Fibroblast of skin of right quadriceps (primary cell): ENCODE measurements around the gene RBM42.

Source experiments
- DNase-seq: peaks from one replicate; pipeline ENCODE4 v3.0.0-alpha.2; 2013

Gene RBM42

DNA sequence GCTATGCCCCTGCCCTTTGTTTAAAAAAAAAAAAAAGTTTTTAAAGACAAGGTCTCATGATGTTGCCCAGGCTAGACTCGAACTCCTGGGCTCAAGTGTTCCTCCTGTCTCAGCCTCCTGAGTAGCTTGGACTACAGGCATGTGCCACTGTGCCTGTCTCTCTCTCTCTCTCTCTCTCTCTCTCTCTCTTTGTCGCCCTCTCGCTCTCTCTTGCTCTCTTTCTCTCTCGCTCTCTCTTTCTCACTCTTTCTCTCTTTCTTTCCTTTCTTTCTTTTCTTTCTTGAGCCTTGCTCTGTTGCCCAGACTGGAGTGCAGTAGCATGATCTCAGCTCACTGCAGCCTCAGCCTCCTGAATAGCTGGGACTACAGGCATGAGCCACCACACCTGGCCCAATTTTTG lies 26.8 kb downstream of the RBM42 start:
- DNase-seq = no peak

GRCh38 chr19:35656700-35657099 lies 27.9 kb downstream of the RBM42 start:
- no peak for DNase-seq

DNA sequence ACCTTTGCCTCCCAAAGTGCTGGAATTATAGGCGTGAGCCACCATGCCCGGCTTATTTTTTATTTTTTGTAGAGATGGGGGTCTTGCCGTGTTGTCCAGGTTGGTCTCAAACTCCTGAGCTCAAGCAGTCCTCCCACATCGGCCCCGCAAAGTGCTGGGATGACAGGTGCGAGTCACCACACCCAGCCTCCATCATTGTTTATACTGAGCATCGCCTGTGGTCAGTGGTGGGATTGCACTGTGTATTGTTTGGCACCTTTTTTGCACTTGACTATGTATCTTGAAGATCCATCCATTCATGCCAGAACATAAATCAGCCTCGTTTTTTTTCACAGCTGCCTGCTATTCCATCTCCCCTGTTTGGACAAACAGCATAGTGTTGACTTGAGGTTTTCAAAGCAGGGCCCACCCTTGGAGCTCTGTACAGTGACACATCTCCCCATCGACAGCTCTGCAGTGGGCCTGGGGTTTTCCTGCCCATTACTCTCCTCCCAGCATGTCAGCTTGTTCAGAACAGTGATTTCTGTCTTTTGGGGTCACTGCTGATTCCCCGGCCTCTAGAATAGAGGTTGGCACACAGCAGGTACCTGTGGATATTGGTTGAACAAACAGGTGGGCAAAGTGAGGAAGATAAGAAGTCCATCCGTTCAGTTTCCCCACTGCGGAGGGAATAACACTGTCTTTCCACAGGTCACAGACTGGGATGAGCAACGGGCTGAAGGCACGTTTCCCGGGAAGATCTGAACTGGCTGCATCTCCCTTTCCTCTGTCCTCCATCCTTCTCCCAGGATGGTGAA lies 29.3 kb downstream of the RBM42 start:
- no peak for DNase-seq

- no peak for DNase-seq
These were observed 33.1 kb downstream of the RBM42 start for GRCh38 chr19:35661995-35662340.

GRCh38 chr19:35663981-35664380 lies 35.1 kb downstream of the RBM42 start:
- DNase-seq = no peak

GRCh38 chr19:35665157-35665556 lies 36.3 kb downstream of the RBM42 start:
- no peak for DNase-seq

DNA sequence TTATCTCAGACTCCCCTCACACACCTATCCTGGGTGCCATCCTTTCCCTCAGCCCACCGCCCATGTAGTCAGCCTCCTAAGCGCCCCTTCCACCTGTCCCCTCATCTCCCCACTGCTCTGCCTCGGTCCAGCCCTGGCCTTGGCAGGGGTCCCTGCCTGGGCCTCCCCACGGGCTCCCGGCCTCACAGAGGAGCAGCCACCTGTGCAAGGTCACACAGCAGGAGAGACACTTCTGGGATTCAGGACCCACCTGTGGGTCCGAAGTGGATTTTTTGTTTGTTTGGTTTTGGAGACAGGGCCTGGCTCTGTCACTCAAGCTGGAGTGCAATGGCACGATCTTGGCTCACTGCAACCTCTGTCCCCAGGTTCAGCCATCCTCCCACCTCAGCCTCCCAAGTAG lies 36.8 kb downstream of the RBM42 start:
- no peak for DNase-seq

DNA sequence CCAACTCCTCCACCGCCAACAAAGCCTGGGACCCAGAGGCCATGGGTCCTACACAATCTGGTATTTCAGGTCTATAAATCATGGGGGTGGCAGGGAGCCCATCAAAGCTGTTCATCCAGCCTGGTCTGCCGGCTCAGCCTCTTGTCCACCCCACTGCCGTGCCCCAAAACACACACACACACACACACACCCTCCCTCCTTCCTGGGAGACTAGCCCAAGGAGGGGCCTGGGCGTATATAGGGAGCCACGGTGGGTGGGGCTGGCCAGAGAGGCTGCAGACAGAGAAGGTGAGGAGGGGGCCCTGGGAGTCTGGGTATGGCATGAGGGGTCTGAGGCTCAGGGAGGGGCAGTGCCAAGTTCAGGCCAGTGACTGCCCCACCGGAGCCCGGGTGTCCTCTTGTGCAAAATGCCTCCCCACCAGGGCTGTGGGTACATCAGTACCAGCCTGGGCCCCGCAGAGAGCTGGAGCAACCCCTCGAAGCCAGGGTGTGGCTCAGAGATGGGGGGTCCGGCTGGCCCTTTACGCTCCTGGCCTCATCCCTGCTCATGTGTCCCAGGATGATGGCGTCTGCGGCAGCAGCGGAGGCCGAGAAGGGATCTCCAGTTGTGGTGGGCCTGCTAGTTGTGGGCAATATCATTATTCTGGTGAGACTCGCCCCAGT lies 37.5 kb downstream of the RBM42 start, which contains the start of gene UPK1A:
TSS of gene UPK1A (plus strand) at position 267 of the 663 bp plus-strand sequence. CDS start at position 563, 296 bp downstream.
- DNase-seq = no peak

GRCh38 chr19:35669566-35669965 lies 40.7 kb downstream of the RBM42 start:
- no peak for DNase-seq

DNA sequence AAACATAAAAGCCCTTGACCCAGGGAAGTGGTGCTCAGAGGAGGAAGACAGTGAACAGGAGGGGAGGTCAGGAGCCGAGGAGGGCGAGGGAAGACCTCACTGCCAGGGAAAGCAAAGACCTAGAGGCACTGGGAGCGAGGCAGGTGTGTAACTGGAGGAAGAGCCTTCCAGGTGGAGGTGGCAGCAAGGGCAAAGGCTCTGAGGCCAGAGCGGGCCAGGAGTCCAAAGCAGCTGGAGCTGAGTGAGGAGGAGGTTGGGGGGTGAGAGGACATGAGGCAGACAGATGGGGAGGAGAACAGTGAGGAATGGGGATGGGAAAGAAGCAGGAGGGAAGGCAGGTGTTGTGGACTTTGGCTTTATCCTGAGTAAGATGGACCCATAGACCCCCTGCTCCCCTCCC lies 41.1 kb downstream of the RBM42 start:
- DNase-seq = no peak

- DNase-seq = no peak
These were observed 41.9 kb downstream of the RBM42 start for GRCh38 chr19:35670686-35671085.

DNA sequence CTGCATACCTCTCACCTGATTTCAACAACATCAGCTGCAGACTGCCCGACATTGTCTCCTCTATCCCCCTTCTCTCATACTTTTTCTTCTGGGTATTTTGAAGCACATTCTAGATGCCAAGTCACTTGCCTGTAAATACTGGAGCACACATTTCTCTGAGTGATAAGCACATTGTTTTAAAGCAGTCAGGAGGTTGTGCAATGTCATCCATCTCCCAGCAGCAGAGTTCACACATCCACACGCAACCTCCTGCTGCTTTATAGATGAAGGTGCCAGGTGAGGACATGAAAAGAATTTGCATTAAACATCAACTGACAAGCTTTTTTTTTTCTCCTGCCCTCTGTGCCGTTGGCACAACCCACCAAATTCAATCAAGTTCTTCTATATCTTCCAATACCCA lies 43.0 kb downstream of the RBM42 start:
- no peak for DNase-seq

DNA sequence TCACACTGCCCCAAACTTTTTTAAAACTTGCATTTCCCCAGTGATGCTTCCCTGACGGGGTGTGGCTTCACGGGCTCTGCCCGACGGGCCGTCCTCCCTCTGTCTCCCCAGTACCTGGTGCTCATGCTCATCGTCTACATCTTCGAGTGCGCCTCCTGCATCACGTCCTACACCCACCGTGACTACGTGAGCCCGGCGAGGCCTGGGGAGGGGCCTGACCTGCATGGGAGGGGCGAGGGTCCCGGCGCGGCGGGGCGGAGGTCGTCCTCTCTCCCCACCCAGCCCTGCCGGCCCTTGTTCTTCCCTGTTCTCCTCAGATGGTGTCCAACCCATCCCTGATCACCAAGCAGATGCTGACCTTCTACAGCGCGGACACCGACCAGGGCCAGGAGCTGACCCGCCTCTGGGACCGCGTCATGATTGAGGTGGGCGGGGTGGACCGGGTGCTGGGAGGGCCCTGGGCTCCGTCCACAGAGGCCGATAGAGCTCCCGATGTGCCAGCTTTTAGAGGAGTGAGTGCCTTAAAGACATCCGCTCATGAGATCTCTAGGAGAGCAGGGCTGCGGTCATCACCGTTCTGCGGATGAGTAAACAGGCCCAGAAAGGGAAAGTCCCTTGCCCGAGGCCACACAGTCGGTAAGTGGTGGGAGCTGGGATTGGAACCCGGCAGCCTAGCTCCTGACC lies 44.4 kb downstream of the RBM42 start:
- peak; percentile 17 for DNase-seq

- DNase-seq = no peak
These were observed 46.8 kb downstream of the RBM42 start for GRCh38 chr19:35675589-35676140.
